ENCODE results near the gene ADAMTSL1.

The ADAMTSL1 gene

GRCh38 chr9:18893491-18893890, 419.5 kb downstream of the ADAMTSL1 start:
- Mint-ChIP-seq H3K27me3 (peaks cover 4% of the 10 kb centered on the region), H3K27ac (no peak overlapping the region), H3K9me3 (peaks cover 21% of the 10 kb centered on the region), H3K4me3 (no peak overlapping the region), H3K36me3 (peaks cover 10% of the 10 kb centered on the region), H3K4me1 (peaks cover 15% of the 10 kb centered on the region)
- DNase-seq = no peak
- CTCF ChIA-PET = no interaction called here

GRCh38 chr9:18896004-18896403, 422.1 kb downstream of the ADAMTSL1 start:
- H3K27me3 Mint-ChIP-seq = peaks cover 8% of the 10 kb centered on the region
- H3K36me3 Mint-ChIP-seq = peaks cover 10% of the 10 kb centered on the region

GRCh38 chr9:18896531-18897179, 422.7 kb downstream of the ADAMTSL1 start:
- CTCF ChIA-PET = no interaction called here
- Mint-ChIP-seq H3K4me3 (no peak overlapping the region), H3K4me1 (peaks cover 17% of the 10 kb centered on the region), H3K27ac (peak overlapping the region; percentile 47), H3K9me3 (peaks cover 26% of the 10 kb centered on the region), H3K36me3 (peaks cover 10% of the 10 kb centered on the region), H3K27me3 (peaks cover 6% of the 10 kb centered on the region)
- peak; percentile 43 for DNase-seq

More at GRCh38 chr9:18896004-18896403, 422.1 kb downstream of the ADAMTSL1 start:
- no peak for DNase-seq
- Mint-ChIP-seq H3K27ac (no peak overlapping the region), H3K4me1 (peaks cover 17% of the 10 kb centered on the region), H3K9me3 (peaks cover 26% of the 10 kb centered on the region), H3K4me3 (no peak overlapping the region)
- CTCF ChIA-PET = no interaction called here

- no peak for DNase-seq
- CTCF ChIA-PET = interaction anchor here (0.6 kb wide), 1 partner anchor 648 kb away, joined by 5 read pairs; no protein-coding TSS in a partner anchor
- H3K4me1 Mint-ChIP-seq = peaks cover 2% of the 10 kb centered on the region
- peaks cover 10% of the 10 kb centered on the region for H3K9me3 Mint-ChIP-seq
- no peaks in the 10 kb centered on the region for H3K36me3 Mint-ChIP-seq
- no peak overlapping the region for H3K27ac Mint-ChIP-seq
- H3K4me3 Mint-ChIP-seq = no peak overlapping the region
- H3K27me3 Mint-ChIP-seq = peaks cover 6% of the 10 kb centered on the region
Measured at GRCh38 chr9:18903450-18903849, 429.5 kb downstream of the ADAMTSL1 start.

GRCh38 chr9:18905028-18905882, 431.3 kb downstream of the ADAMTSL1 start:
- Mint-ChIP-seq H3K4me3 (no peak overlapping the region), H3K27ac (no peak overlapping the region), H3K9me3 (peaks cover 5% of the 10 kb centered on the region), H3K36me3 (no peaks in the 10 kb centered on the region), H3K27me3 (no peaks in the 10 kb centered on the region), H3K4me1 (no peaks in the 10 kb centered on the region)
- DNase-seq = no peak
- CTCF ChIA-PET = no interaction called here

GRCh38 chr9:18905883-18906629, 432.1 kb downstream of the ADAMTSL1 start:
- no peak for DNase-seq
- no peaks in the 10 kb centered on the region for H3K4me1 Mint-ChIP-seq
- peaks cover 5% of the 10 kb centered on the region for H3K9me3 Mint-ChIP-seq
- H3K4me3 Mint-ChIP-seq = no peak overlapping the region
- H3K27ac Mint-ChIP-seq = no peak overlapping the region
- peaks cover 2% of the 10 kb centered on the region for H3K27me3 Mint-ChIP-seq
- CTCF ChIA-PET = no interaction called here
- H3K36me3 Mint-ChIP-seq = no peaks in the 10 kb centered on the region

GRCh38 chr9:18906656-18907395, 432.9 kb downstream of the ADAMTSL1 start:
- Mint-ChIP-seq H3K36me3 (no peaks in the 10 kb centered on the region), H3K27me3 (peaks cover 7% of the 10 kb centered on the region), H3K9me3 (peaks cover 3% of the 10 kb centered on the region), H3K4me3 (no peak overlapping the region), H3K27ac (no peak overlapping the region), H3K4me1 (no peaks in the 10 kb centered on the region)
- CTCF ChIA-PET = no interaction called here
- DNase-seq = no peak

- Mint-ChIP-seq H3K36me3 (no peaks in the 10 kb centered on the region), H3K4me3 (no peak overlapping the region), H3K4me1 (no peaks in the 10 kb centered on the region), H3K27ac (no peak overlapping the region), H3K9me3 (no peaks in the 10 kb centered on the region), H3K27me3 (peaks cover 7% of the 10 kb centered on the region)
- CTCF ChIA-PET = no interaction called here
- no peak for DNase-seq
Measured at GRCh38 chr9:18907927-18908625, 434.1 kb downstream of the ADAMTSL1 start.

- Mint-ChIP-seq H3K9me3 (no peaks in the 10 kb centered on the region), H3K27me3 (peaks cover 7% of the 10 kb centered on the region), H3K27ac (no peak overlapping the region), H3K4me1 (no peaks in the 10 kb centered on the region), H3K36me3 (no peaks in the 10 kb centered on the region), H3K4me3 (no peak overlapping the region)
- no peak for DNase-seq
- CTCF ChIA-PET = interaction anchor here (0.7 kb wide), 1 partner anchor 470 kb away, joined by 5 read pairs; no protein-coding TSS in a partner anchor
Measured at GRCh38 chr9:18909140-18910018, 435.4 kb downstream of the ADAMTSL1 start.

- peaks cover 12% of the 10 kb centered on the region for H3K27me3 Mint-ChIP-seq
- no peak for DNase-seq
- no peak overlapping the region for H3K4me3 Mint-ChIP-seq
- H3K9me3 Mint-ChIP-seq = no peaks in the 10 kb centered on the region
- CTCF ChIA-PET = interaction anchor here (0.7 kb wide), 1 partner anchor 471 kb away, joined by 5 read pairs; no protein-coding TSS in a partner anchor
- H3K4me1 Mint-ChIP-seq = no peaks in the 10 kb centered on the region
- H3K36me3 Mint-ChIP-seq = no peaks in the 10 kb centered on the region
- no peak overlapping the region for H3K27ac Mint-ChIP-seq
Measured at GRCh38 chr9:18910435-18910834, 436.5 kb downstream of the ADAMTSL1 start.

- CTCF ChIA-PET = no interaction called here
- Mint-ChIP-seq H3K27me3 (peaks cover 12% of the 10 kb centered on the region), H3K4me1 (no peaks in the 10 kb centered on the region), H3K4me3 (no peak overlapping the region), H3K36me3 (no peaks in the 10 kb centered on the region), H3K27ac (no peak overlapping the region), H3K9me3 (no peaks in the 10 kb centered on the region)
- no peak for DNase-seq
Measured at GRCh38 chr9:18910916-18911315, 437.0 kb downstream of the ADAMTSL1 start.

- no peak overlapping the region for H3K4me3 Mint-ChIP-seq
- DNase-seq = no peak
Measured at GRCh38 chr9:18911714-18912342, 437.9 kb downstream of the ADAMTSL1 start.

More at GRCh38 chr9:18911714-18912342, 437.9 kb downstream of the ADAMTSL1 start:
- H3K36me3 Mint-ChIP-seq = no peaks in the 10 kb centered on the region
- H3K27me3 Mint-ChIP-seq = peaks cover 15% of the 10 kb centered on the region
- no peak overlapping the region for H3K27ac Mint-ChIP-seq
- H3K9me3 Mint-ChIP-seq = no peaks in the 10 kb centered on the region
- CTCF ChIA-PET = no interaction called here
- H3K4me1 Mint-ChIP-seq = no peaks in the 10 kb centered on the region

Measured in activated naive CD4-positive, alpha-beta T cell treated with anti-CD3 and anti-CD28 coated beads, Interleukin-2, amount 10 ng/mL, durations not matched to agents 7 days and 5 days (primary cell).